Activated CD4-positive, alpha-beta T cell treated with anti-CD3 and anti-CD28 coated beads, Interleukin-2, amount 10 ng/mL, durations not matched to agents 24 days and 14 days (primary cell): Measurements from ENCODE around the gene TEAD2. TPM values are rescaled to one million over a fixed set of nuclear protein-coding genes. Genes with fewer than 3 reads are reported as not detected.

Experiments used
- DNase-seq: peaks from one replicate; pipeline ENCODE4 v3.0.0; 2022
- H3K27ac Mint-ChIP-seq: one replicate; pipeline ENCODE4 v1.8.0; 2022; ENCODE audit warnings: mild to moderate bottlenecking, mixed read lengths
- H3K27me3 Mint-ChIP-seq: one replicate; pipeline ENCODE4 v1.8.0; 2022; ENCODE audit warnings: mixed read lengths
- H3K36me3 Mint-ChIP-seq: one replicate; pipeline ENCODE4 v1.8.0; 2022; ENCODE audit warnings: low read depth, mild to moderate bottlenecking, mixed read lengths
- H3K4me1 Mint-ChIP-seq: one replicate; pipeline ENCODE4 v1.8.0; 2021; ENCODE audit warnings: mixed read lengths
- H3K4me3 Mint-ChIP-seq: one replicate; pipeline ENCODE4 v1.8.0; 2022; ENCODE audit warnings: mild to moderate bottlenecking, moderate library complexity, mixed read lengths
- H3K9me3 Mint-ChIP-seq: one replicate; pipeline ENCODE4 v1.8.0; 2021; ENCODE audit warnings: mixed read lengths
- intact Hi-C: fragments of 100-400 bp; cut with micrococcal nuclease; formaldehyde crosslinking; loops from one replicate; pipeline ENCODE4 v1.15.1; 2023
- total RNA-seq: library from RNA; stranded (reverse); gene quantifications from 2 replicates; pipeline ENCODE4 v1.2.3, GENCODE V29; 2022

The TEAD2 gene
- total RNA-seq, 1 donor from 2014 or later, result not detected

DNA sequence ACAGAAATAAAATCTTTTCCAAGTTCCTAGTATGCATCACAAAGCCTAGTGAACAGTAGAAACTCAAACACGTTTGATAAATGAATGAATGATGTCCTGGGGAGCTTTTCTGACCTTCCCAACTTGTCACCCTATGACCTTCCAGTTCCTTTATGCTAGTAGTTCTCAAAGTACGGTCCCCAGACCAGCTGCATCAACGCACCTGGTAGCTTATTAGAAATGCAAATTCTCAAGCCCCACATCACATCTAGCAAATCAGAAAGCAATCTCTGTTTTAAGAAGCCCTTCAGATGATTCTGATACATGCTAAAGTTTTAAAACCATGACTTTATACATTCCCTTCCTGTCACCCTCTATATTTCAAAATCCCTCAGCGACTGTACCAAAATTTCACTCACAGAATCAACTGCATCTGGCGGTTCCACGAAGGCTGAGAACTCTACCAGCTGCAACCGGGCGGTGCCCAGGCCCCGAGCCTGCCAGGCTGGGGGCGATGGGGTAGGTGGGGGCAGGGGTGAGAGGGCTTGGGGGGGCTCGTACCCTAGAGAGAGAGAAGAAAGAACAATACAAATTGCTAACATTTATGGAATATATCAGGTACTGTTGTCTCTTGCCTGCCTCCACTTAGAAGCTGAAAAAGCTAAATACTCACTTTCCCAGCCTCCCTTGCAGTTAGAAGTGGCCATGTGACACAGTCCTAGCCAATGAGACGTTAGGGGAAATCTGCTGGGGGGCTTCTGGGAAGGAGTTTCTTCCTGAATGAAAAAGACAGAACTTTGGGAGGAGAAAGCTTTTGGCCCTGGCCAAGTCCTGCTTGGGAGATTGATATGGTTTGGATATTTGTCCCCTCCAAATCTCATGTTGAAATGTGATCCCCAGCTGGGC is 13.7 kb downstream of the TEAD2 start:
- H3K9me3 Mint-ChIP-seq, result no peaks in the 10 kb centered on the region
- intact Hi-C loops, result no loop called here
- peaks cover 5% of the 10 kb centered on the region for H3K36me3 Mint-ChIP-seq
- H3K4me3 Mint-ChIP-seq, result no peak overlapping the region
- H3K4me1 Mint-ChIP-seq, result peaks cover 5% of the 10 kb centered on the region
- H3K27me3 Mint-ChIP-seq, result peaks cover 6% of the 10 kb centered on the region
- DNase-seq, result no peak
- no peak overlapping the region for H3K27ac Mint-ChIP-seq

- Mint-ChIP-seq H3K9me3 (no peaks in the 10 kb centered on the region), H3K27me3 (peaks cover 2% of the 10 kb centered on the region), H3K27ac (no peak overlapping the region), H3K4me1 (peaks cover 5% of the 10 kb centered on the region), H3K36me3 (peaks cover 5% of the 10 kb centered on the region), H3K4me3 (no peak overlapping the region)
- no peak for DNase-seq
- intact Hi-C loops, result no loop called here
Measured at GRCh38 chr19:49347835-49348234, 14.4 kb downstream of the TEAD2 start.

GRCh38 chr19:49347191-49347590 is 15.0 kb downstream of the TEAD2 start:
- no peaks in the 10 kb centered on the region for H3K9me3 Mint-ChIP-seq
- peaks cover 5% of the 10 kb centered on the region for H3K4me1 Mint-ChIP-seq
- H3K27ac Mint-ChIP-seq, result no peak overlapping the region
- DNase-seq, result no peak
- no peak overlapping the region for H3K4me3 Mint-ChIP-seq
- intact Hi-C loops, result no loop called here
- H3K36me3 Mint-ChIP-seq, result peaks cover 5% of the 10 kb centered on the region
- H3K27me3 Mint-ChIP-seq, result no peaks in the 10 kb centered on the region

DNA sequence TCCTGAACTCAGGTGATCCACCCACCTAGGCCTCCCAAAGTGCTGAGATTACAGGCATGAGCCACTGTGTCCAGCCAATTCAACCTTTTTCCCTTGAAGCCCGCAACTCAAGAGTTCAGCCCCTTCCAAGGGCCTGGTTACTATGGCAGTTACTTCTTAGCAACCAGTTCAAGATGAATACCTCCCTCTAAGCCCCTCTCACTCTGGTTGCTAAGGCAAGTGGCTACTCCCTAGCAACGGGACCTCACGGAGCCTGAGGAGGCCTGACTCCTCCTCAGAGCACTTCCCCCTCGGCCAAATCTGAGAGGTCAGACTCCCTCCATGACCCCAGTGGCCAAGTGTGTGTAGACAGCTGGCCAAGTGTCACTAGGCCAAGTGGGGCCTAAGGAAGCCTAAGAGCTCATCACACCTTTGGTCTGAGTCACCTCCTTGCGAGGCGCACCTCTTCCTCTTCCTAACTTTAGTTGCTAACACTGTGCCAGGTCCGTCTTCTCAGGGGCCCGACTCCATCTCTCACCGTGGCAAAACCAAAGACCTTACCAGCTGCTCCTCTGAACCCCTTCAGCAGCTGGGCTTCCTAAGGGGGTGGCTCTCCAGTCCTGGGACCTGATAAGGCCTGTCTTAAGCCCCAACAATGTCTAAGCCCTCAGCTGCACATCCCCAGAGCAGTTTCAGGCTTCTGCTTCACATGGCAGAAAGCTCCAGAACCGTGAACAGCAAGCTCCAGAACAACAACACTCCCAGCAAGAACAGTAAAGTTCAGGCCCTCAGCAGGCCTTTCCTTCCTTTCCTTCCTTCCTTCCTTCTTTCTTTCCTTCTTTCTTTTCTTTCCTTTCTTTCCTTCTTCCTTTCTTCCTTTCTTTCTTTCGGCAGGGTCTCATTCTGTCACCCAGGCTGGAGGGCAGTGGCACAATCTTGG is 17.5 kb downstream of the TEAD2 start:
- DNase-seq, result no peak
- intact Hi-C loops, result no loop called here
- no peaks in the 10 kb centered on the region for H3K9me3 Mint-ChIP-seq
- peaks cover 11% of the 10 kb centered on the region for H3K4me1 Mint-ChIP-seq
- peaks cover 15% of the 10 kb centered on the region for H3K36me3 Mint-ChIP-seq
- H3K27ac Mint-ChIP-seq, result no peak overlapping the region
- no peaks in the 10 kb centered on the region for H3K27me3 Mint-ChIP-seq
- no peak overlapping the region for H3K4me3 Mint-ChIP-seq

- Mint-ChIP-seq H3K36me3 (peaks cover 26% of the 10 kb centered on the region), H3K9me3 (no peaks in the 10 kb centered on the region), H3K4me3 (no peak overlapping the region), H3K4me1 (peaks cover 19% of the 10 kb centered on the region), H3K27ac (no peak overlapping the region), H3K27me3 (no peaks in the 10 kb centered on the region)
- intact Hi-C loops, result no loop called here
- DNase-seq, result no peak
Measured at GRCh38 chr19:49343123-49343522, 19.1 kb downstream of the TEAD2 start.

GRCh38 chr19:49342291-49342721 is 19.9 kb downstream of the TEAD2 start:
- H3K36me3 Mint-ChIP-seq, result peaks cover 32% of the 10 kb centered on the region

GRCh38 chr19:49340865-49341718 is 21.1 kb downstream of the TEAD2 start:
- H3K4me3 Mint-ChIP-seq, result no peak overlapping the region
- no peak overlapping the region for H3K27ac Mint-ChIP-seq
- no peaks in the 10 kb centered on the region for H3K27me3 Mint-ChIP-seq
- intact Hi-C loops, result no loop called here
- peaks cover 39% of the 10 kb centered on the region for H3K36me3 Mint-ChIP-seq
- no peaks in the 10 kb centered on the region for H3K9me3 Mint-ChIP-seq
- H3K4me1 Mint-ChIP-seq, result peaks cover 32% of the 10 kb centered on the region
- no peak for DNase-seq

More at GRCh38 chr19:49342291-49342721, 19.9 kb downstream of the TEAD2 start:
- intact Hi-C loops, result no loop called here
- DNase-seq, result no peak
- Mint-ChIP-seq H3K27me3 (no peaks in the 10 kb centered on the region), H3K27ac (no peak overlapping the region), H3K9me3 (no peaks in the 10 kb centered on the region), H3K4me3 (no peak overlapping the region), H3K4me1 (peaks cover 24% of the 10 kb centered on the region)

DNA sequence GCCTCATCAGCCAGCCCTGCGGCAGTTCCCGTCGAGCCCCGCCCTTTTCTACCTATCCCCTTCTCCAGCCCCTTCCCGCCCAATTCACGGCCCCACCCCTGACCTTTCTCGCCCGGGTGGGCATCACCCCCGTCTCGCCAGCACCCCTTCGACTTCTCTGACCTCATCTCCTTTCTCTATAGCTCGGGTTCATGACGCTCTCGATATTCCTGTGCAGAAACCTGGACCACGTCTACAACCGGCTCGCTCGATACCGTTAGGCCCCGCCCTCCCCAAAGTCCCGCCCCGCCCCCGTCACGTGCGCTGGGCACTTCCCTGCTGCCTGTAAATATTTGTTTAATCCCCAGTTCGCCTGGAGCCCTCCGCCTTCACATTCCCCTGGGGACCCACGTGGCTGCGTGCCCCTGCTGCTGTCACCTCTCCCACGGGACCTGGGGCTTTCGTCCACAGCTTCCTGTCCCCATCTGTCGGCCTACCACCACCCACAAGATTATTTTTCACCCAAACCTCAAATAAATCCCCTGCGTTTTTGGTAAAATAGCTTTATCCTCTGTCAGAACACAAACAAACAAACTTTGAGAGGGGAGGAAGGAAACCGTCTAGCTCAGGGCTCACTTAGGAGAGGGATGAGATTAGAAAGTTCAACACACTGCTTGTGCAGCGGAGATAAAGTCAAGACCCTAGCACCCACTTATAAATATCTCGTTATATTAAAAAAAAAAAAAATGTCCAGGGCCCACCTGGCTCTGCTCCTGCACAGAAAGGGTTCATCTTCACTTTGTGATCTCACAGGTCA is 21.9 kb downstream of the TEAD2 start:
- DNase-seq, result no peak
- Mint-ChIP-seq H3K27me3 (no peaks in the 10 kb centered on the region), H3K9me3 (no peaks in the 10 kb centered on the region), H3K27ac (peak overlapping the region; percentile 2), H3K36me3 (peaks cover 40% of the 10 kb centered on the region), H3K4me1 (peaks cover 35% of the 10 kb centered on the region), H3K4me3 (no peak overlapping the region)
- intact Hi-C loops, result no loop called here

- Mint-ChIP-seq H3K9me3 (no peaks in the 10 kb centered on the region), H3K4me1 (peaks cover 35% of the 10 kb centered on the region), H3K36me3 (peaks cover 36% of the 10 kb centered on the region), H3K27ac (no peak overlapping the region), H3K4me3 (no peak overlapping the region), H3K27me3 (no peaks in the 10 kb centered on the region)
- intact Hi-C loops, result no loop called here
- DNase-seq, result no peak
Measured at GRCh38 chr19:49339301-49340068, 22.7 kb downstream of the TEAD2 start.

DNA sequence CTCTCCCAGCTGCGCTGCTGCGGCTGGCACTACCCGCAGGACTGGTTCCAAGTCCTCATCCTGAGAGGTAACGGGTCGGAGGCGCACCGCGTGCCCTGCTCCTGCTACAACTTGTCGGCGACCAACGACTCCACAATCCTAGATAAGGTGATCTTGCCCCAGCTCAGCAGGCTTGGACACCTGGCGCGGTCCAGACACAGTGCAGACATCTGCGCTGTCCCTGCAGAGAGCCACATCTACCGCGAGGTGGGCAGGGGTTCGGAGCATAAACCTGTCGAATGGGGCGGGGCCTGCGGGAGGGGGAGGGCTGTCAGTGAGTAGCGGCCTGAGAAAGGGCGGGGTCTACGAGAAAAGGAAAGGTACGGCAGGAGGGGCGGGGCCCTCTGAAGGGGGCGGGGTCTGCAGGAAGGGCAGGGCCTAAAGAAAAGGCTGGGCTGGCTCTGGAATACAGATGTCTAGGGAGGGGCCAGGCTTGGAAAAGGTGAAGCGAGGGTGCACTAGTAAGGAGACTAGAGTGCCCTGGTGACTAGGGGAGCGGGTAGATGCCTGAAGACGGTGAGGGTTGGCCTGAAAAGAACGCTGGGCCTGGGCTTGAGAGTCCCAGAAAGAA is 23.4 kb downstream of the TEAD2 start:
- H3K4me3 Mint-ChIP-seq, result peak overlapping the region; percentile 28
- intact Hi-C loops, result no loop called here
- H3K4me1 Mint-ChIP-seq, result peaks cover 40% of the 10 kb centered on the region
- H3K27me3 Mint-ChIP-seq, result no peaks in the 10 kb centered on the region
- no peaks in the 10 kb centered on the region for H3K9me3 Mint-ChIP-seq
- peak; percentile 72 for DNase-seq
- H3K27ac Mint-ChIP-seq, result no peak overlapping the region
- peaks cover 36% of the 10 kb centered on the region for H3K36me3 Mint-ChIP-seq

GRCh38 chr19:49338023-49338677 is 24.1 kb downstream of the TEAD2 start:
- Mint-ChIP-seq H3K4me3 (peak overlapping the region; percentile 30), H3K27me3 (no peaks in the 10 kb centered on the region), H3K9me3 (no peaks in the 10 kb centered on the region), H3K27ac (no peak overlapping the region), H3K4me1 (peaks cover 46% of the 10 kb centered on the region), H3K36me3 (peaks cover 38% of the 10 kb centered on the region)
- intact Hi-C loops, result no loop called here
- no peak for DNase-seq
